Smooth muscle cell (in vitro differentiated cells): ENCODE data around the gene CDCP1. TPM values are rescaled to one million over a fixed set of nuclear protein-coding genes. Genes with fewer than 3 reads are reported as not detected.

Source experiments
- DNase-seq: peaks from one replicate; lab custom pipeline; 2025; ENCODE audit not compliant: unreplicated experiment; lab: John Stamatoyannopoulos, UW
- H2AFZ ChIP-seq: fragments of 200-600 bp; sonication (generic); 2 replicates; pipeline ENCODE4 v1.6.0; 2016; ENCODE audit warnings: antibody characterized with exemption, low read depth, mild to moderate bottlenecking
- H3F3A ChIP-seq: fragments of 200-600 bp; sonication (generic); 2 replicates; pipeline ENCODE4 v1.6.0; 2017; ENCODE audit warnings: antibody characterized with exemption, low read depth
- H3K27ac ChIP-seq: fragments of 200-600 bp; sonication (generic); 2 replicates; pipeline ENCODE4 v1.5.1; 2016; ENCODE audit warnings: low read depth, mild to moderate bottlenecking
- H3K27me3 ChIP-seq: fragments of 200-600 bp; sonication (generic); 2 replicates; pipeline ENCODE4 v1.6.1; 2016; ENCODE audit warnings: low read depth, mild to moderate bottlenecking
- H3K36me3 ChIP-seq: fragments of 200-600 bp; sonication (generic); 2 replicates; pipeline ENCODE4 v1.5.1; 2016; ENCODE audit warnings: low read depth
- H3K4me1 ChIP-seq: fragments of 200-600 bp; sonication (generic); 2 replicates; pipeline ENCODE4 v1.5.1; 2016; ENCODE audit warnings: low read depth
- H3K4me2 ChIP-seq: fragments of 200-600 bp; sonication (generic); 2 replicates; pipeline ENCODE4 v1.6.0; 2016; ENCODE audit warnings: mild to moderate bottlenecking
- H3K4me3 ChIP-seq: fragments of 200-600 bp; sonication (generic); 2 replicates; pipeline ENCODE4 v1.5.1; 2016; ENCODE audit warnings: mild to moderate bottlenecking
- H3K79me2 ChIP-seq: fragments of 200-600 bp; sonication (generic); 2 replicates; pipeline ENCODE4 v1.6.0; 2016; ENCODE audit warnings: low read depth, mild to moderate bottlenecking
- H3K9ac ChIP-seq: fragments of 200-600 bp; sonication (generic); 2 replicates; pipeline ENCODE4 v1.6.0; 2016; ENCODE audit warnings: low read depth
- H3K9me3 ChIP-seq: fragments of 200-600 bp; sonication (generic); replicated peaks from 2 replicates; pipeline ENCODE4 v1.5.1; 2016; ENCODE audit warnings: low read depth
- H4K20me1 ChIP-seq: fragments of 200-600 bp; sonication (generic); 2 replicates; pipeline ENCODE4 v1.6.0; 2016; ENCODE audit warnings: low read depth
- CTCF ChIP-seq: fragments of 200-600 bp; sonication (generic); IDR thresholded peaks from 2 replicates; pipeline ENCODE4 v1.5.1; 2017; ENCODE audit warnings: borderline replicate concordance, mild to moderate bottlenecking, antibody characterized with exemption; ENCODE audit not compliant: insufficient read depth, poor library complexity, severe bottlenecking
- WGBS: methylation state at CpG from one replicate; pipeline ENCODE4 v1.1.7; 2016; ENCODE audit warnings: low lambda C conversion rate; 5-methylcytosine and 5-hydroxymethylcytosine counted together
- polyA plus RNA-seq: library from polyadenylated mRNA; unstranded; fragments of >200 nt; fragmentation: Nextera tagmentation; extraction: Ambion mirVana; gene quantifications from 2 replicates; pipeline ENCODE4 v1.2.1, GENCODE V29; 2016
- total RNA-seq: library from RNA; depleted of rRNA; stranded (reverse); fragments of >200 nt; gene quantifications from 2 replicates; pipeline ENCODE4 v1.2.3, GENCODE V29; 2014

Gene CDCP1
- total and polyA plus RNA-seq, 2 experiments from 2014 or later, result 2.5 to 7.9 TPM

DNA sequence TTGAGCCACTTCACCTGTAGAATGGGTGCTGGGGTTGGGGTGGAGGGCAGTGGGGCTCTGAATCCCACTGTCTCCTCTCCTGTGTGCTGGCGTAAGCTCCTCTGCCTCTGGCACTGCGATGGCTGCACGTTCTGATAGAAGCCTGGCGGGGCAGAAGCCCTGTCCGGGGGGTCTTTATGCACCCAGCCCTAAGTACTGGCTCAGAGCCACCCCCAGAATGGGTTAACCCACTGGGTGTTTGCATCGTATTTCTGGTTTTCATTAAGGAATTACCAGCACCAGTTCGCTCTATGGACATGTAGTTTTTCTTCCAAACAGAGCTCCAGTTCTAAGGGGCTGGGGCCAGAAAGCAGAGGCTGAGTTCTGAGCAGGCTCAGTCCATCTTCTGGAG is 37.7 kb upstream of the CDCP1 start:
- H3K4me3 ChIP-seq, result no peak overlapping the region
- H3K36me3 ChIP-seq, result no peaks in the 10 kb centered on the region
- H3K27ac ChIP-seq, result peak overlapping the region; percentile 25
- no peaks in the 10 kb centered on the region for H3K79me2 ChIP-seq
- DNase-seq, result no peak
- no peak overlapping the region for H3K4me2 ChIP-seq
- peaks cover 5% of the 10 kb centered on the region for H3F3A ChIP-seq
- H4K20me1 ChIP-seq, result no peaks in the 10 kb centered on the region
- no peaks in the 10 kb centered on the region for H3K27me3 ChIP-seq
- no peaks in the 10 kb centered on the region for H3K9me3 ChIP-seq
- TF ChIP-seq CTCF, result no peak
- H3K9ac ChIP-seq, result no peak overlapping the region
- no peak overlapping the region for H2AFZ ChIP-seq
- WGBS, result 85% methylated on average over 7 of the region's 7 CpGs
- H3K4me1 ChIP-seq, result peaks cover 10% of the 10 kb centered on the region

- H3F3A ChIP-seq, result peaks cover 5% of the 10 kb centered on the region
- no peak overlapping the region for H2AFZ ChIP-seq
- H3K27me3 ChIP-seq, result no peaks in the 10 kb centered on the region
- H4K20me1 ChIP-seq, result no peaks in the 10 kb centered on the region
- no peak overlapping the region for H3K4me3 ChIP-seq
- H3K79me2 ChIP-seq, result no peaks in the 10 kb centered on the region
- TF ChIP-seq CTCF, result no peak
- DNase-seq, result no peak
- no peak overlapping the region for H3K4me2 ChIP-seq
- H3K9ac ChIP-seq, result no peak overlapping the region
- peaks cover 10% of the 10 kb centered on the region for H3K4me1 ChIP-seq
- peak overlapping the region; percentile 25 for H3K27ac ChIP-seq
- H3K36me3 ChIP-seq, result no peaks in the 10 kb centered on the region
- no peaks in the 10 kb centered on the region for H3K9me3 ChIP-seq
- 18% methylated on average over 7 of the region's 7 CpGs for WGBS
Observed at GRCh38 chr3:45182915-45183871, 37.0 kb upstream of the CDCP1 start.

DNA sequence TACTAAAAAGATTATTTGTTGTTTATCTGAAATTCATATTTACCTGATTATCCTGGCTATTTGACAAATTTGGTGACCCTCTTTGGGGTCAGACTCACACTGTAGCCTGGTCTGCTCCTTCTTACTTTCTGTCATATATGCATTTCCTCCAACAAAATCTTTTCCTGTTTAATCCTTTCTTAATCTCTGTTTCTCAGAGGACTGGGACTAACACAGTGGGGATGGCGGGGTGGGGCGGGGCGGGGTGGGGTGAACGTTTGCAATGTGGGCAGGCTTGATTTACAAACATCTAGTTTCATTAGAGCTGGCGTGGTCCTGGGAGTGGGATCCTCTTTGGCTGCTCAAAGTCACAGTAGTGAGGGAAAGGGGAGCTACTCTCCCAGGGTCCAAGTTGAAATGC is 35.3 kb upstream of the CDCP1 start:
- DNase-seq, result no peak
- Histone ChIP-seq H3K27me3 (no peaks in the 10 kb centered on the region), H2AFZ (no peak overlapping the region), H3K4me2 (no peak overlapping the region), H3K4me1 (peaks cover 10% of the 10 kb centered on the region), H3K4me3 (no peak overlapping the region), H4K20me1 (no peaks in the 10 kb centered on the region), H3K79me2 (no peaks in the 10 kb centered on the region), H3F3A (peaks cover 5% of the 10 kb centered on the region), H3K9ac (no peak overlapping the region), H3K27ac (no peak overlapping the region), H3K36me3 (no peaks in the 10 kb centered on the region), H3K9me3 (no peaks in the 10 kb centered on the region)
- TF ChIP-seq CTCF, result no peak
- WGBS, result 53% methylated on average over 5 of the region's 5 CpGs
